ENCODE results near the gene CORO2B.

CORO2B gene

GRCh38 chr15:68541743-68542142 lies 37.0 kb upstream of the CORO2B start:
- Histone ChIP-seq H3K4me3 (ENCODE audit: control insufficient read depth in 1 of 7, extremely low read depth in 1 of 7, insufficient read depth in 4 of 7, low read depth in 2 of 7, low read length in 6 of 7) (no peak overlapping the region), H3K4me1 (ENCODE audit: control extremely low read depth in 1 of 4, control insufficient read depth in 4 of 4, insufficient read depth in 4 of 4, low read length in 3 of 4) (no peaks in the 10 kb centered on the region), H3K27ac (ENCODE audit: insufficient read depth in 1 of 2, low read depth in 1 of 2, low read length in 2 of 2, poor library complexity in 1 of 2, severe bottlenecking in 2 of 2) (no peak overlapping the region), H3K36me3 (ENCODE audit: control insufficient read depth in 4 of 4, insufficient read depth in 4 of 4, low read length in 3 of 4) (no peaks in the 10 kb centered on the region), H3K27me3 (replicated peaks in 2 of 5; ENCODE audit: control insufficient read depth in 4 of 5, insufficient read depth in 5 of 5, low read length in 4 of 5) (peaks cover 0 to 14% (median 0%) of the 10 kb centered on the region in 5 experiments), H3K9me3 (ENCODE audit: control extremely low read depth in 1 of 5, control insufficient read depth in 4 of 5, insufficient read depth in 2 of 5, low read depth in 1 of 5, low read length in 4 of 5) (peaks cover 0 to 4% (median 0%) of the 10 kb centered on the region in 5 experiments)
- 92% methylated on average over 7 of the region's 9 CpGs for WGBS (ENCODE audit: insufficient coverage)
- DNase-seq, result no peak
- POLR2A ChIA-PET, result no interaction called here
- CTCF ChIA-PET, result interaction anchor here (0.9 to 4.8 kb wide), 3 partner anchors 8 to 62 kb away, joined by 3 to 25 read pairs (median 3); no protein-coding TSS in a partner anchor

GRCh38 chr15:68542348-68542747 lies 36.4 kb upstream of the CORO2B start:
- CTCF ChIA-PET, result interaction anchor here (0.9 to 1.2 kb wide), 4 partner anchors 12 to 115 kb away, joined by 3 read pairs; no protein-coding TSS in a partner anchor
- POLR2A ChIA-PET, result no interaction called here
- H3K4me3 ChIP-seq (ENCODE audit: control insufficient read depth in 1 of 7, extremely low read depth in 1 of 7, insufficient read depth in 4 of 7, low read depth in 2 of 7, low read length in 6 of 7), result no peak overlapping the region
- 100% methylated on average over 1 of the region's 1 CpG for WGBS (ENCODE audit: insufficient coverage)
- H3K9me3 ChIP-seq (ENCODE audit: control extremely low read depth in 1 of 5, control insufficient read depth in 4 of 5, insufficient read depth in 2 of 5, low read depth in 1 of 5, low read length in 4 of 5), result peaks cover 0 to 4% (median 0%) of the 10 kb centered on the region in 5 experiments
- no peak for DNase-seq
- peaks cover 0 to 14% (median 0%) of the 10 kb centered on the region in 5 experiments for H3K27me3 ChIP-seq (replicated peaks in 2 of 5; ENCODE audit: control insufficient read depth in 4 of 5, insufficient read depth in 5 of 5, low read length in 4 of 5)
- H3K36me3 ChIP-seq (ENCODE audit: control insufficient read depth in 4 of 4, insufficient read depth in 4 of 4, low read length in 3 of 4), result no peaks in the 10 kb centered on the region
- H3K27ac ChIP-seq (ENCODE audit: insufficient read depth in 1 of 2, low read depth in 1 of 2, low read length in 2 of 2, poor library complexity in 1 of 2, severe bottlenecking in 2 of 2), result no peak overlapping the region
- no peaks in the 10 kb centered on the region for H3K4me1 ChIP-seq (ENCODE audit: control extremely low read depth in 1 of 4, control insufficient read depth in 4 of 4, insufficient read depth in 4 of 4, low read length in 3 of 4)

- CTCF ChIA-PET, result interaction anchor here (0.9 to 1.1 kb wide), 3 partner anchors 11 to 115 kb away, joined by 3 read pairs; no protein-coding TSS in a partner anchor
- POLR2A ChIA-PET, result no interaction called here
- no peak for DNase-seq
- H3K27ac ChIP-seq (ENCODE audit: insufficient read depth in 1 of 2, low read depth in 1 of 2, low read length in 2 of 2, poor library complexity in 1 of 2, severe bottlenecking in 2 of 2), result no peak overlapping the region
- H3K27me3 ChIP-seq (replicated peaks in 2 of 5; ENCODE audit: control insufficient read depth in 4 of 5, insufficient read depth in 5 of 5, low read length in 4 of 5), result peaks cover 0 to 14% (median 0%) of the 10 kb centered on the region in 5 experiments
- no peaks in the 10 kb centered on the region for H3K4me1 ChIP-seq (ENCODE audit: control extremely low read depth in 1 of 4, control insufficient read depth in 4 of 4, insufficient read depth in 4 of 4, low read length in 3 of 4)
- H3K4me3 ChIP-seq (ENCODE audit: control insufficient read depth in 1 of 7, extremely low read depth in 1 of 7, insufficient read depth in 4 of 7, low read depth in 2 of 7, low read length in 6 of 7), result no peak overlapping the region
- no peaks in the 10 kb centered on the region for H3K36me3 ChIP-seq (ENCODE audit: control insufficient read depth in 4 of 4, insufficient read depth in 4 of 4, low read length in 3 of 4)
- WGBS (ENCODE audit: insufficient coverage), result 90% methylated on average over 4 of the region's 4 CpGs
- H3K9me3 ChIP-seq (ENCODE audit: control extremely low read depth in 1 of 5, control insufficient read depth in 4 of 5, insufficient read depth in 2 of 5, low read depth in 1 of 5, low read length in 4 of 5), result peaks cover 0 to 4% (median 0%) of the 10 kb centered on the region in 5 experiments
These were observed 36.0 kb upstream of the CORO2B start for GRCh38 chr15:68542771-68543164.

GRCh38 chr15:68543165-68544008 lies 35.4 kb upstream of the CORO2B start:
- 96% methylated on average over 8 of the region's 8 CpGs for WGBS (ENCODE audit: insufficient coverage)
- no peaks in the 10 kb centered on the region for H3K36me3 ChIP-seq (ENCODE audit: control insufficient read depth in 4 of 4, insufficient read depth in 4 of 4, low read length in 3 of 4)
- no peaks in the 10 kb centered on the region for H3K4me1 ChIP-seq (ENCODE audit: control extremely low read depth in 1 of 4, control insufficient read depth in 4 of 4, insufficient read depth in 4 of 4, low read length in 3 of 4)
- H3K4me3 ChIP-seq (ENCODE audit: control insufficient read depth in 1 of 7, extremely low read depth in 1 of 7, insufficient read depth in 4 of 7, low read depth in 2 of 7, low read length in 6 of 7), result no peak overlapping the region
- H3K27me3 ChIP-seq (replicated peaks in 2 of 5; ENCODE audit: control insufficient read depth in 4 of 5, insufficient read depth in 5 of 5, low read length in 4 of 5), result peaks cover 0 to 14% (median 2%) of the 10 kb centered on the region in 5 experiments
- CTCF ChIA-PET, result interaction anchor here (1.1 kb wide), 1 partner anchor 114 kb away, joined by 3 read pairs; no protein-coding TSS in a partner anchor
- no peak overlapping the region for H3K27ac ChIP-seq (ENCODE audit: insufficient read depth in 1 of 2, low read depth in 1 of 2, low read length in 2 of 2, poor library complexity in 1 of 2, severe bottlenecking in 2 of 2)
- H3K9me3 ChIP-seq (ENCODE audit: control extremely low read depth in 1 of 5, control insufficient read depth in 4 of 5, insufficient read depth in 2 of 5, low read depth in 1 of 5, low read length in 4 of 5), result peaks cover 0 to 3% (median 0%) of the 10 kb centered on the region in 5 experiments
- no peak for DNase-seq
- POLR2A ChIA-PET, result no interaction called here

- POLR2A ChIA-PET, result no interaction called here
- WGBS (ENCODE audit: insufficient coverage), result 100% methylated on average over 1 of the region's 2 CpGs
- Histone ChIP-seq H3K4me3 (ENCODE audit: control insufficient read depth in 1 of 7, extremely low read depth in 1 of 7, insufficient read depth in 4 of 7, low read depth in 2 of 7, low read length in 6 of 7) (no peak overlapping the region), H3K9me3 (ENCODE audit: control extremely low read depth in 1 of 5, control insufficient read depth in 4 of 5, insufficient read depth in 2 of 5, low read depth in 1 of 5, low read length in 4 of 5) (peaks cover 0 to 3% (median 0%) of the 10 kb centered on the region in 5 experiments), H3K36me3 (ENCODE audit: control insufficient read depth in 4 of 4, insufficient read depth in 4 of 4, low read length in 3 of 4) (no peaks in the 10 kb centered on the region), H3K27ac (ENCODE audit: insufficient read depth in 1 of 2, low read depth in 1 of 2, low read length in 2 of 2, poor library complexity in 1 of 2, severe bottlenecking in 2 of 2) (no peak overlapping the region), H3K4me1 (ENCODE audit: control extremely low read depth in 1 of 4, control insufficient read depth in 4 of 4, insufficient read depth in 4 of 4, low read length in 3 of 4) (no peaks in the 10 kb centered on the region), H3K27me3 (replicated peaks in 2 of 5; ENCODE audit: control insufficient read depth in 4 of 5, insufficient read depth in 5 of 5, low read length in 4 of 5) (peaks cover 0 to 14% (median 5%) of the 10 kb centered on the region in 5 experiments)
- no peak for DNase-seq
- CTCF ChIA-PET, result interaction anchor here (1.5 to 13.2 kb wide), 3 partner anchors 128 to 379 kb away, joined by 5 to 141 read pairs (median 6); no protein-coding TSS in a partner anchor
These were observed 32.5 kb upstream of the CORO2B start for GRCh38 chr15:68546318-68546717.

- Histone ChIP-seq H3K27me3 (replicated peaks in 2 of 5; ENCODE audit: control insufficient read depth in 4 of 5, insufficient read depth in 5 of 5, low read length in 4 of 5) (peaks cover 0 to 7% (median 3%) of the 10 kb centered on the region in 5 experiments), H3K36me3 (ENCODE audit: control insufficient read depth in 4 of 4, insufficient read depth in 4 of 4, low read length in 3 of 4) (no peaks in the 10 kb centered on the region), H3K27ac (ENCODE audit: insufficient read depth in 1 of 2, low read depth in 1 of 2, low read length in 2 of 2, poor library complexity in 1 of 2, severe bottlenecking in 2 of 2) (no peak overlapping the region), H3K4me3 (ENCODE audit: control insufficient read depth in 1 of 7, extremely low read depth in 1 of 7, insufficient read depth in 4 of 7, low read depth in 2 of 7, low read length in 6 of 7) (no peak overlapping the region), H3K4me1 (ENCODE audit: control extremely low read depth in 1 of 4, control insufficient read depth in 4 of 4, insufficient read depth in 4 of 4, low read length in 3 of 4) (no peaks in the 10 kb centered on the region), H3K9me3 (ENCODE audit: control extremely low read depth in 1 of 5, control insufficient read depth in 4 of 5, insufficient read depth in 2 of 5, low read depth in 1 of 5, low read length in 4 of 5) (no peaks in the 10 kb centered on the region)
- DNase-seq, result no peak
- ChIA-PET CTCF (interaction anchor here (1.0 to 13.2 kb wide), 7 partner anchors 9 to 384 kb away, joined by 3 to 141 read pairs (median 5); no protein-coding TSS in a partner anchor), POLR2A (no interaction called here)
- 70% methylated on average over 2 of the region's 3 CpGs for WGBS (ENCODE audit: insufficient coverage)
These were observed 30.4 kb upstream of the CORO2B start for GRCh38 chr15:68548364-68548763.

- Histone ChIP-seq H3K4me1 (ENCODE audit: control extremely low read depth in 1 of 4, control insufficient read depth in 4 of 4, insufficient read depth in 4 of 4, low read length in 3 of 4) (no peaks in the 10 kb centered on the region), H3K4me3 (ENCODE audit: control insufficient read depth in 1 of 7, extremely low read depth in 1 of 7, insufficient read depth in 4 of 7, low read depth in 2 of 7, low read length in 6 of 7) (no peak overlapping the region), H3K9me3 (ENCODE audit: control extremely low read depth in 1 of 5, control insufficient read depth in 4 of 5, insufficient read depth in 2 of 5, low read depth in 1 of 5, low read length in 4 of 5) (no peaks in the 10 kb centered on the region), H3K36me3 (ENCODE audit: control insufficient read depth in 4 of 4, insufficient read depth in 4 of 4, low read length in 3 of 4) (no peaks in the 10 kb centered on the region), H3K27me3 (replicated peaks in 2 of 5; ENCODE audit: control insufficient read depth in 4 of 5, insufficient read depth in 5 of 5, low read length in 4 of 5) (peaks cover 0 to 9% (median 0%) of the 10 kb centered on the region in 5 experiments), H3K27ac (ENCODE audit: insufficient read depth in 1 of 2, low read depth in 1 of 2, low read length in 2 of 2, poor library complexity in 1 of 2, severe bottlenecking in 2 of 2) (no peak overlapping the region)
- peak in 1 of 3 donors; percentile 10 for DNase-seq
- ChIA-PET CTCF (interaction anchor here (0.5 to 13.2 kb wide), 32 partner anchors 9 to 375 kb away, joined by 3 to 141 read pairs (median 4); no protein-coding TSS in a partner anchor), POLR2A (interaction anchor here (0.6 kb wide), 1 partner anchor 227 kb away, joined by 3 read pairs; no protein-coding TSS in a partner anchor)
- WGBS (ENCODE audit: insufficient coverage), result 67% methylated on average over 8 of the region's 9 CpGs
These were observed 28.8 kb upstream of the CORO2B start for GRCh38 chr15:68550004-68550403.

All from common myeloid progenitor, CD34-positive (primary cell).